ENCODE results near the gene MTHFD1L.

- no peak for TF ChIP-seq EP300 (IDR thresholded peaks at IDR 0.05)
- TF ChIP-seq POLR2AphosphoS5 (IDR thresholded peaks at IDR 0.05), result no peak
- TF ChIP-seq CTCF (IDR thresholded peaks at IDR 0.05), result no peak
These were observed 169.6 kb downstream of the MTHFD1L start for GRCh38 chr6:151034825-151035781.
